GM12864 (cell line): ENCODE results near the gene PLPP3.
A peak's percentile ranks its signal among the peaks of the same experiment; 100 is the strongest.

ENCODE experiments used
- DNase-seq: peaks from one replicate; pipeline ENCODE4 v3.0.0-alpha.2; 2011; ENCODE audit warnings: low read depth
- H3K4me3 ChIP-seq: 2 replicates; pipeline ENCODE4 v1.5.1; 2011; ENCODE audit warnings: mild to moderate bottlenecking, low read depth, low read length, control low read depth
- CTCF ChIP-seq: IDR thresholded peaks from 2 replicates; pipeline ENCODE4 v1.5.1; 2011; ENCODE audit warnings: low read depth, mild to moderate bottlenecking, moderate library complexity, low read length, control low read depth, inconsistent platforms; ENCODE audit errors: missing control alignments

PLPP3 gene

GRCh38 chr1:56477164-56478111, 101.9 kb downstream of the PLPP3 start:
- no peak overlapping the region for H3K4me3 ChIP-seq
- no peak for DNase-seq
- TF ChIP-seq CTCF = no peak

GRCh38 chr1:56473582-56474270, 105.6 kb downstream of the PLPP3 start:
- no peak for DNase-seq
- TF ChIP-seq CTCF = no peak
- no peak overlapping the region for H3K4me3 ChIP-seq

GRCh38 chr1:56472860-56473259, 106.5 kb downstream of the PLPP3 start:
- DNase-seq = peak; percentile 34
- no peak for TF ChIP-seq CTCF
- H3K4me3 ChIP-seq = no peak overlapping the region

- H3K4me3 ChIP-seq = no peak overlapping the region
- DNase-seq = no peak
- TF ChIP-seq CTCF = no peak
Measured at GRCh38 chr1:56469640-56470371, 109.6 kb downstream of the PLPP3 start.

GRCh38 chr1:56468518-56468917, 110.8 kb downstream of the PLPP3 start:
- no peak for DNase-seq
- no peak overlapping the region for H3K4me3 ChIP-seq
- no peak for TF ChIP-seq CTCF

GRCh38 chr1:56466538-56466937, 112.8 kb downstream of the PLPP3 start:
- no peak overlapping the region for H3K4me3 ChIP-seq
- no peak for TF ChIP-seq CTCF
- no peak for DNase-seq
